GM21390 (cell line): Measurements from ENCODE around the gene SPDYE17.
"Not testable (repeated sequence)": the region's sequence is repeated elsewhere in the genome, so short reads cannot be mapped to it uniquely, and the experiment has no call there.

Source experiments
- ATAC-seq: cut with Tn5 transposase; IDR thresholded peaks from one replicate; pipeline ENCODE4 v1.9.1; 2021; ENCODE audit not compliant: unreplicated experiment

SPDYE17 gene

GRCh38 chr7:76974793-76975579 is 57.2 kb downstream of the SPDYE17 start:
- not testable (repeated sequence) for ATAC-seq

GRCh38 chr7:76974336-76974735 is 57.8 kb downstream of the SPDYE17 start:
- not testable (repeated sequence) for ATAC-seq

GRCh38 chr7:76972391-76972790 is 59.8 kb downstream of the SPDYE17 start:
- ATAC-seq: not testable (repeated sequence)
